ENCODE measurements around the gene RAB14.

DNA sequence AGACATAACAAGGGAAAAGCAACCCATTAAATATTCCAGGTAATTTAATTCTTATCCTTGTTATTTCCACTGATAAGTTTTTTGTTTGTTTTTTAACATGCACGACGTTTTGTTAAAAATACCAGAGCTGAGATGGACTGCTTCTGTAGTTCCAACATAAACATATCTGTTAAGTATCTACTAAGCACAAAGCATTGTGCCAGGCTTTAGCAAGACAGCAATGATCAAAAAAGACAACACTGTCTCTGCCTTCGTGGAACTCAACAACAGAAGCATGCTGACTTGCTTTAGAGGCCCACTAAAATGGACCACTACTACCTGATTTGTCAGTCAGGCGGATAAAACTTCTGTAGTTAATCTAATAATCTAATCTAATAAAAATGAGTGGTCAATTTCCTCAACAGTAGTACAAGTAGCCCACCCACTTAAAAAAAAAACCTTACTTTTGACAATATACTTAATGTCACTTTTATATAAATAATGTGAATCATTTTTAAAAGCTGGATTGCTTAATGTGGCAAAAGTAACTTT lies 3.1 kb downstream of the RAB14 start:
- TF ChIP-seq, protein P1, sequence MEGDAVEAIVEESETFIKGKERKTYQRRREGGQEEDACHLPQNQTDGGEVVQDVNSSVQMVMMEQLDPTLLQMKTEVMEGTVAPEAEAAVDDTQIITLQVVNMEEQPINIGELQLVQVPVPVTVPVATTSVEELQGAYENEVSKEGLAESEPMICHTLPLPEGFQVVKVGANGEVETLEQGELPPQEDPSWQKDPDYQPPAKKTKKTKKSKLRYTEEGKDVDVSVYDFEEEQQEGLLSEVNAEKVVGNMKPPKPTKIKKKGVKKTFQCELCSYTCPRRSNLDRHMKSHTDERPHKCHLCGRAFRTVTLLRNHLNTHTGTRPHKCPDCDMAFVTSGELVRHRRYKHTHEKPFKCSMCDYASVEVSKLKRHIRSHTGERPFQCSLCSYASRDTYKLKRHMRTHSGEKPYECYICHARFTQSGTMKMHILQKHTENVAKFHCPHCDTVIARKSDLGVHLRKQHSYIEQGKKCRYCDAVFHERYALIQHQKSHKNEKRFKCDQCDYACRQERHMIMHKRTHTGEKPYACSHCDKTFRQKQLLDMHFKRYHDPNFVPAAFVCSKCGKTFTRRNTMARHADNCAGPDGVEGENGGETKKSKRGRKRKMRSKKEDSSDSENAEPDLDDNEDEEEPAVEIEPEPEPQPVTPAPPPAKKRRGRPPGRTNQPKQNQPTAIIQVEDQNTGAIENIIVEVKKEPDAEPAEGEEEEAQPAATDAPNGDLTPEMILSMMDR (IDR thresholded peaks at IDR 0.05; ENCODE audit: poor library complexity) = no peak
- TF ChIP-seq EZH2 (IDR thresholded peaks at IDR 0.05; ENCODE audit: borderline replicate concordance) (no peak), EZH2phosphoT487 (IDR thresholded peaks at IDR 0.05; ENCODE audit: low read depth, severe bottlenecking, unreplicated experiment) (no peak)

Data from hepatocyte (in vitro differentiated cells).